Osteoblast (primary cell): ENCODE data around the gene PCSK5. TPM values are rescaled to one million over a fixed set of nuclear protein-coding genes. Genes with fewer than 3 reads are reported as not detected.

Experiments
- DNase-seq: peaks from one replicate; pipeline ENCODE4 v3.0.0; 2011; ENCODE audit warnings: low spot score, mixed read lengths; ENCODE audit not compliant: insufficient read length; ENCODE audit errors: missing footprints
- H2AFZ ChIP-seq: 2 replicates; pipeline ENCODE4 v1.6.0; 2011; ENCODE audit warnings: mild to moderate bottlenecking, low read length
- H3K27ac ChIP-seq: 2 replicates; pipeline ENCODE4 v1.5.1; 2011; ENCODE audit warnings: mild to moderate bottlenecking, low read depth, low read length, moderate library complexity
- H3K27me3 ChIP-seq: 2 replicates; pipeline ENCODE4 v1.6.0; 2012; ENCODE audit warnings: mild to moderate bottlenecking, control low read depth, inconsistent platforms, low read length, moderate library complexity; ENCODE audit not compliant: insufficient read depth
- H3K36me3 ChIP-seq: 2 replicates; pipeline ENCODE4 v1.5.1; 2011; ENCODE audit warnings: mild to moderate bottlenecking, low read length, control low read depth, moderate library complexity; ENCODE audit not compliant: insufficient read depth
- H3K4me1 ChIP-seq: 2 replicates; pipeline ENCODE4 v1.5.1; 2011; ENCODE audit warnings: mild to moderate bottlenecking, low read length, control low read depth, moderate library complexity; ENCODE audit not compliant: insufficient read depth
- H3K4me2 ChIP-seq: 2 replicates; pipeline ENCODE4 v1.6.0; 2011; ENCODE audit warnings: mild to moderate bottlenecking, low read length; ENCODE audit not compliant: insufficient read depth
- H3K4me3 ChIP-seq: fragments of 200-600 bp; sonication (generic); 3 replicates; pipeline ENCODE4 v1.5.1; 2012; ENCODE audit warnings: mild to moderate bottlenecking, low read length, inconsistent platforms; ENCODE audit not compliant: insufficient read depth
- H3K79me2 ChIP-seq: 2 replicates; pipeline ENCODE4 v1.6.0; 2012; ENCODE audit warnings: mild to moderate bottlenecking, low read length, control low read depth, inconsistent platforms; ENCODE audit not compliant: insufficient read depth
- H3K9me3 ChIP-seq: 2 replicates; pipeline ENCODE4 v1.5.1; 2011; ENCODE audit warnings: low read depth, low read length, control low read depth
- H4K20me1 ChIP-seq: 2 replicates; pipeline ENCODE4 v1.6.0; 2012; ENCODE audit warnings: mild to moderate bottlenecking, low read length, control low read depth; ENCODE audit not compliant: insufficient read depth
- total RNA-seq: library from RNA; depleted of rRNA; stranded (reverse); fragments of >200 nt; gene quantifications from 2 replicates; pipeline ENCODE4 v1.2.3, GENCODE V29; 2012
- TF ChIP-seq, protein P1 (sequence below): IDR thresholded peaks from 2 replicates; pipeline ENCODE4 v1.5.1; 2011; ENCODE audit warnings: mild to moderate bottlenecking, low read depth, low read length, moderate library complexity; ENCODE audit errors: extremely low read depth

PCSK5 gene
- total RNA-seq, 1 donor, result 14.5 TPM

DNA sequence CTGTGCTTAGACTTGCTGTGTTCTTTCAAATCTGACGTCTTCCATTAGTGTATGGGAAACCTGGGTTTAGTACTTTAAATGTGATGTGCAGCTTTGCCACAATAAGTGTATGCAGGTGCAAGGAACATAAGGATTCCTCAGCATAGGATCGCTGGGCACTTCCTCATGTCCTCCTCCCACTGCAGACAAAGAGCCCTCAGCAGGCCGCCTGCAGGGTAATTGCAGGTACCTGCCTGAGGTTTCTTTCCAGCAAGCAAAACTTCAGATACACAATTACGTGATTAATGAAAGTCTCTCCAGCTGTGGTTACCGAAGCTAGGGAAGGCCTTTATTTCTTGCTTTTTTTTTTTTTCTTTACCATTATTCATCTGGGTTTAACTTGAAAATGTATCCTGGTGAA is 270.6 kb downstream of the PCSK5 start:
- Histone ChIP-seq H3K4me1 (no peaks in the 10 kb centered on the region), H3K79me2 (no peaks in the 10 kb centered on the region), H3K36me3 (no peaks in the 10 kb centered on the region), H3K27me3 (no peaks in the 10 kb centered on the region), H3K27ac (no peak overlapping the region), H3K9me3 (no peaks in the 10 kb centered on the region), H3K4me2 (no peak overlapping the region), H4K20me1 (no peaks in the 10 kb centered on the region), H2AFZ (no peak overlapping the region), H3K4me3 (no peak overlapping the region)
- TF ChIP-seq, protein P1, sequence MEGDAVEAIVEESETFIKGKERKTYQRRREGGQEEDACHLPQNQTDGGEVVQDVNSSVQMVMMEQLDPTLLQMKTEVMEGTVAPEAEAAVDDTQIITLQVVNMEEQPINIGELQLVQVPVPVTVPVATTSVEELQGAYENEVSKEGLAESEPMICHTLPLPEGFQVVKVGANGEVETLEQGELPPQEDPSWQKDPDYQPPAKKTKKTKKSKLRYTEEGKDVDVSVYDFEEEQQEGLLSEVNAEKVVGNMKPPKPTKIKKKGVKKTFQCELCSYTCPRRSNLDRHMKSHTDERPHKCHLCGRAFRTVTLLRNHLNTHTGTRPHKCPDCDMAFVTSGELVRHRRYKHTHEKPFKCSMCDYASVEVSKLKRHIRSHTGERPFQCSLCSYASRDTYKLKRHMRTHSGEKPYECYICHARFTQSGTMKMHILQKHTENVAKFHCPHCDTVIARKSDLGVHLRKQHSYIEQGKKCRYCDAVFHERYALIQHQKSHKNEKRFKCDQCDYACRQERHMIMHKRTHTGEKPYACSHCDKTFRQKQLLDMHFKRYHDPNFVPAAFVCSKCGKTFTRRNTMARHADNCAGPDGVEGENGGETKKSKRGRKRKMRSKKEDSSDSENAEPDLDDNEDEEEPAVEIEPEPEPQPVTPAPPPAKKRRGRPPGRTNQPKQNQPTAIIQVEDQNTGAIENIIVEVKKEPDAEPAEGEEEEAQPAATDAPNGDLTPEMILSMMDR, result no peak
- DNase-seq, result no peak

DNA sequence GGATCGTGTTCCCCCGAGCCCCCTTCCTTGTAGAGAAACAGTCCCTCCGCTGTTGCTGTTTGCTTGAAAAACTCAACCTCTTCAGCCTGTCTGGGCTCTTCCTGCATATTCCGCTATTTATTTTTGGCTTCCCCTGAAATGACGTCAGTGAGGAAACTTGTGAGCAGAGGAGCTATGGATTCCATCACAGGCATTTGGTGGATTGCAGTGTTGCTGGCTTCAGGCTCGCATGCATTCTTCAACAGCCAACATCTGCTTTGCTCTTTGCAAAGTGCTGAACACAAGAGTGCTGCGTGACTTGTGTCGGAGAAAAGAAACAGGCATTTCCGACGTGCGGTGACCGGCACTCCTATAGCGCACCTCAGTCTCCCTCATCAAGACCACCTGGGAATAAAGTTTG is 271.1 kb downstream of the PCSK5 start:
- no peak overlapping the region for H3K4me3 ChIP-seq
- TF ChIP-seq, protein P1, result no peak
- no peaks in the 10 kb centered on the region for H3K36me3 ChIP-seq
- no peaks in the 10 kb centered on the region for H3K4me1 ChIP-seq
- H3K27ac ChIP-seq, result no peak overlapping the region
- H3K4me2 ChIP-seq, result no peak overlapping the region
- no peaks in the 10 kb centered on the region for H3K9me3 ChIP-seq
- DNase-seq, result no peak
- no peaks in the 10 kb centered on the region for H4K20me1 ChIP-seq
- H2AFZ ChIP-seq, result no peak overlapping the region
- no peaks in the 10 kb centered on the region for H3K79me2 ChIP-seq
- no peaks in the 10 kb centered on the region for H3K27me3 ChIP-seq

DNA sequence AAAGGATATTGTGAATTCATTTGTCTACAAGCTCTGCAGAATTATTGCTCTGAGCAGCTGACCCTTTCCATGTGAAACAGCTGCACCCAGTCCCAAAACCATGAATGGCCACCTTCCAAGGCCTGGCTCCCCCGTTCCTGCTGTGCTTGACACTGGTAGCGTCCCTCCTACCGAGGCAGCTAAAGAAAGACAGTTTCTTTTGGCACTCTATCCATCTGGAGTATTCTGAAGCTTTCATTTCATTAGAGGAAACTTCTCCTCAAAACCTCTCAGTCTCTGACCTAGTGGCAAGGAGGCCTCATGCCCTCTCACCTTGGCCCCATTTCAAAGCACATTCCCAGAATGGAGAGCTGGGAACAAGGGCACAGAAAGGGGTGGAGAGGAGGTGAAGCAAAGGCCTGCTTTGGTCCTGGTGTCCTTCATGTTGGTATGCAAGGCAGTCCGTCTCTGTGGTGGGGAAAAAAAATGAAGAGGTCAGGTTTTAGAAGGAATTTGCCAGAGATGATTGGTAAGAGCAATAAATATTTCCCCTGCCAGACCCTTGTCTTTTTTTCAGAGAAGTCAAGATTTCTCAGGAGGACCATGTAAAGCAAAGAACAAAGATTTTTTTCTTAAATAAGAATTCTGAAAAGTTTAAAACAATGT is 271.7 kb downstream of the PCSK5 start:
- H3K4me3 ChIP-seq, result no peak overlapping the region
- TF ChIP-seq, protein P1, result no peak
- H3K36me3 ChIP-seq, result no peaks in the 10 kb centered on the region
- H3K27ac ChIP-seq, result no peak overlapping the region
- no peaks in the 10 kb centered on the region for H3K27me3 ChIP-seq
- no peak overlapping the region for H2AFZ ChIP-seq
- no peak for DNase-seq
- H3K4me1 ChIP-seq, result no peaks in the 10 kb centered on the region
- H3K9me3 ChIP-seq, result no peaks in the 10 kb centered on the region
- no peak overlapping the region for H3K4me2 ChIP-seq
- H3K79me2 ChIP-seq, result no peaks in the 10 kb centered on the region
- H4K20me1 ChIP-seq, result no peaks in the 10 kb centered on the region

DNA sequence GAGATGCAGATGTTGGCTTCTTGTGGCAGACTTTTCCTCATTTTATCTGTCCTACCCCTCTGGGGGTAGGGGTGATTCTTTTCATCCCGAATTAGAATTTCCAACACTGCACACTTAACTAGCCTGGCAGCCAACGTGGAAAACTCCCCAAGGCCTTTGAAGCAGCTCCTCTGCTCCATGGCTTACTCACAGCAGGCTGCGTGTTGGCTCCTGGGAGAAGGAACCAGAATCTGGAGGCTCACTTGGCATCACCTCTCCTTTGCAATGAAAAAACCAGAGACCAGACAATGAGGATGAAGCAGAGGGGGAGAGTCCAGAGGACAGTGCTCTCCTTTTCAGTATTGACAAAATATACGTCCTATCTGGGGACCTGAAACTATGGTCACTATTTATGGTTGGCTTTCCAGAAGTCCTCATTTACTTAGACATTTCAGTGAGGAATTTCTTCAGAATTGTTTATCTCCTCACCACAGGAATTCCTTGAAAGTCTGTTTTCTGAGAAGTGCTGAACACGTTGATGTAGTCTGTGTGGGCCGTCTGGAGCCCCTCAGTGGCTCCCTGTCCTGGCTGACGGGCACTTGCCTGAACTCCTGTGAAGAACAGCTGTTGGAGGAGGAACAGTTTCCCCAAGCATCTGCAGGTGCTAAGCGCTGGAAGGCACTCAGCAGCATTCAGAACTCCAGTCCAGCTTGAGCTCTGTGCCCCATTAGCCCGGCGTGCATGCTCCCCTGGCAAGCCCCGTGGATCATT is 272.5 kb downstream of the PCSK5 start:
- Histone ChIP-seq H2AFZ (no peak overlapping the region), H4K20me1 (no peaks in the 10 kb centered on the region), H3K79me2 (no peaks in the 10 kb centered on the region), H3K4me3 (no peak overlapping the region), H3K4me1 (no peaks in the 10 kb centered on the region), H3K4me2 (no peak overlapping the region), H3K27me3 (no peaks in the 10 kb centered on the region), H3K27ac (no peak overlapping the region), H3K9me3 (no peaks in the 10 kb centered on the region), H3K36me3 (no peaks in the 10 kb centered on the region)
- DNase-seq, result no peak
- TF ChIP-seq, protein P1, result no peak
